ENCODE measurements around the gene FOXI1.

DNA sequence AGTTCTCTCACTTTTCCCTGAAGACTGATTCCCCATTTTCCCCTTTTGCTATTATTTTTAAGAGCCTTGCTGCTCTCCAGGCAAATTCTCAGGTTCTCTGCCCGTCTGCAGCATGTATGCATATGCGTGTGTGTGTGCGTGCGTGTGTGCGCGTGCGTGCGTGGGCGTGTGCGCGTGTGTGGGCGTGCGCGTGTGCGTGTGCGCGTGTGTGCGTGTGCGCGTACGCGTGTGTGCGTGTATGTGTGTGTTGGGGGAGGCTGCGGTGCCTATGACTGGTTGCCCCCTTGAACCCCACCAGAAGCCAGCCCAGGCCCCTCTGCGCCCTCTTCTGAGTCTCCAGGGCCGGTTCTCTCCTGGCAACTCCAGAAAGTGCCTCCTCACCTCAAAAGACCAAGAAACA, 987 bp upstream of the FOXI1 start:
- TF ChIP-seq SP1 (IDR thresholded peaks at IDR 0.05) (no peak), FOXM1 (IDR thresholded peaks at IDR 0.05; ENCODE audit: borderline replicate concordance) (no peak), SUZ12 (IDR thresholded peaks at IDR 0.05) (no peak), BHLHE40 (IDR thresholded peaks at IDR 0.05; ENCODE audit: borderline replicate concordance) (no peak)
